ENCODE results near the gene SMAD3.
A peak's percentile ranks its signal among the peaks of the same experiment; 100 is the strongest.

SMAD3 gene

DNA sequence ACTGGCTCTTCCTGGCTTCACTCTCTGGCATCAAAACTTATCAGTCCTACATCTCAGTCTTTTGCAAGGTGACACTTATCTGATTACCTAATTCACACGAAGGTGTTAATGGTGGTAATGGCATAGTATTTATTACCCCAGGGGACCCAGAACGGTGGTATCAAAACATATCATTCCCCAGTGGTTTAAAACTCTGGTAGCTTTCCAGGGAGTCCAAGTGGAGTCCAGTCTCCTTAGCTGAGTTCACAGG is 41.3 kb downstream of the SMAD3 start:
- Histone ChIP-seq H3K27ac (replicated peaks) (no peak overlapping the region), H3K4me3 (replicated peaks; ENCODE audit: insufficient read depth, low read length) (no peak overlapping the region), H3K27me3 (ENCODE audit: insufficient read depth, poor library complexity, severe bottlenecking) (no peaks in the 10 kb centered on the region)
- TF ChIP-seq, protein P1, sequence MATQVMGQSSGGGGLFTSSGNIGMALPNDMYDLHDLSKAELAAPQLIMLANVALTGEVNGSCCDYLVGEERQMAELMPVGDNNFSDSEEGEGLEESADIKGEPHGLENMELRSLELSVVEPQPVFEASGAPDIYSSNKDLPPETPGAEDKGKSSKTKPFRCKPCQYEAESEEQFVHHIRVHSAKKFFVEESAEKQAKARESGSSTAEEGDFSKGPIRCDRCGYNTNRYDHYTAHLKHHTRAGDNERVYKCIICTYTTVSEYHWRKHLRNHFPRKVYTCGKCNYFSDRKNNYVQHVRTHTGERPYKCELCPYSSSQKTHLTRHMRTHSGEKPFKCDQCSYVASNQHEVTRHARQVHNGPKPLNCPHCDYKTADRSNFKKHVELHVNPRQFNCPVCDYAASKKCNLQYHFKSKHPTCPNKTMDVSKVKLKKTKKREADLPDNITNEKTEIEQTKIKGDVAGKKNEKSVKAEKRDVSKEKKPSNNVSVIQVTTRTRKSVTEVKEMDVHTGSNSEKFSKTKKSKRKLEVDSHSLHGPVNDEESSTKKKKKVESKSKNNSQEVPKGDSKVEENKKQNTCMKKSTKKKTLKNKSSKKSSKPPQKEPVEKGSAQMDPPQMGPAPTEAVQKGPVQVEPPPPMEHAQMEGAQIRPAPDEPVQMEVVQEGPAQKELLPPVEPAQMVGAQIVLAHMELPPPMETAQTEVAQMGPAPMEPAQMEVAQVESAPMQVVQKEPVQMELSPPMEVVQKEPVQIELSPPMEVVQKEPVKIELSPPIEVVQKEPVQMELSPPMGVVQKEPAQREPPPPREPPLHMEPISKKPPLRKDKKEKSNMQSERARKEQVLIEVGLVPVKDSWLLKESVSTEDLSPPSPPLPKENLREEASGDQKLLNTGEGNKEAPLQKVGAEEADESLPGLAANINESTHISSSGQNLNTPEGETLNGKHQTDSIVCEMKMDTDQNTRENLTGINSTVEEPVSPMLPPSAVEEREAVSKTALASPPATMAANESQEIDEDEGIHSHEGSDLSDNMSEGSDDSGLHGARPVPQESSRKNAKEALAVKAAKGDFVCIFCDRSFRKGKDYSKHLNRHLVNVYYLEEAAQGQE (IDR thresholded peaks at IDR 0.05; ENCODE audit: insufficient replicate concordance, low read depth), result no peak
- no peak for TF ChIP-seq POLR2AphosphoS5 (IDR thresholded peaks at IDR 0.05; ENCODE audit: low read depth)
- no peak for TF ChIP-seq SPI1 (IDR thresholded peaks at IDR 0.05; ENCODE audit: borderline replicate concordance, low read depth)
- TF ChIP-seq GABPA (IDR thresholded peaks at IDR 0.05; ENCODE audit: low read depth), result no peak
- TF ChIP-seq, protein P2, sequence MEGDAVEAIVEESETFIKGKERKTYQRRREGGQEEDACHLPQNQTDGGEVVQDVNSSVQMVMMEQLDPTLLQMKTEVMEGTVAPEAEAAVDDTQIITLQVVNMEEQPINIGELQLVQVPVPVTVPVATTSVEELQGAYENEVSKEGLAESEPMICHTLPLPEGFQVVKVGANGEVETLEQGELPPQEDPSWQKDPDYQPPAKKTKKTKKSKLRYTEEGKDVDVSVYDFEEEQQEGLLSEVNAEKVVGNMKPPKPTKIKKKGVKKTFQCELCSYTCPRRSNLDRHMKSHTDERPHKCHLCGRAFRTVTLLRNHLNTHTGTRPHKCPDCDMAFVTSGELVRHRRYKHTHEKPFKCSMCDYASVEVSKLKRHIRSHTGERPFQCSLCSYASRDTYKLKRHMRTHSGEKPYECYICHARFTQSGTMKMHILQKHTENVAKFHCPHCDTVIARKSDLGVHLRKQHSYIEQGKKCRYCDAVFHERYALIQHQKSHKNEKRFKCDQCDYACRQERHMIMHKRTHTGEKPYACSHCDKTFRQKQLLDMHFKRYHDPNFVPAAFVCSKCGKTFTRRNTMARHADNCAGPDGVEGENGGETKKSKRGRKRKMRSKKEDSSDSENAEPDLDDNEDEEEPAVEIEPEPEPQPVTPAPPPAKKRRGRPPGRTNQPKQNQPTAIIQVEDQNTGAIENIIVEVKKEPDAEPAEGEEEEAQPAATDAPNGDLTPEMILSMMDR (IDR thresholded peaks at IDR 0.05; ENCODE audit: insufficient read depth, low read length), result no peak
- DNase-seq (ENCODE audit: low read depth in 1 of 2, low spot score in 1 of 2), result no peak

DNA sequence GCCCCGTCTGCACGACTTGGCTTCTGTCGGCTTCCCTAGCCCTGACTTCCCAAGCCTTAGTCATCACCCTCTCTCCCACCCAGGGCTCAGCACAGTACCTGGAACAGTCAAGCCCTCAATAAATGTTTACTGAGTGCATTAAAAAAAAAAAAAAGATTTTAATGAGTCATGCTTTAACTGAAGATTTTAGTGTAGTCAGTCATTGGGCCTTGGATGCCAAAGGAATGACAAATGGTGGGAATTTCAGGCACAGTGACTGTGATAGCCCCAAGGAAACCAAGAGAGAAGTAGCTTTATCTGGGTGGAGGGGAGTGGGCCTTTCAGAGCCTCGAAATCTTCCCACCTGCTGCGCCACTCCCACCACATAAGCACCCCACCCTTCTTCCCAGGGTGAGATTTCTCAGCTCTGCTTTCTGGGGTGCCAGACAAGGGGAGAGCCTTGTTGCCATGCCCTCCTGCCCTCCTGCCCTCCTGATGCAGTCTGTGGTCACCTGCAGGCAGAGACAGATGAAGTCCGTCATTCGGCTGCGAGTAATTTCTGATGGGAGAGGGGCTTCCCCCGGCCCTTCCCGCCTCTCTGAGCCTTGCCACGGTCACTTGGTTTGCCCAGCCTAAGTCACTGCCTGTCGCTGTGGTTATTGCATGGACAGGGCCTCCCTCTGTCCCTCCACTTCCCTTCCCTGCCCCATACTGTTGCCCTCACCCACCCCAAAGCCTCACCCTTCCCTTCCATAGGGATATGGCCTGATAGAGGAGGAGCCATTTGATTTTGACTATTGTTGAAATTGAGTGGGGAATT is 41.8 kb downstream of the SMAD3 start:
- Histone ChIP-seq H3K27me3 (ENCODE audit: insufficient read depth, poor library complexity, severe bottlenecking) (no peaks in the 10 kb centered on the region), H3K27ac (replicated peaks) (no peak overlapping the region), H3K4me3 (replicated peaks; ENCODE audit: insufficient read depth, low read length) (no peak overlapping the region)
- no peak for DNase-seq (ENCODE audit: low read depth in 1 of 2, low spot score in 1 of 2)
- no peak for TF ChIP-seq SPI1 (IDR thresholded peaks at IDR 0.05; ENCODE audit: borderline replicate concordance, low read depth)
- TF ChIP-seq, protein P2 (IDR thresholded peaks at IDR 0.05; ENCODE audit: insufficient read depth, low read length), result no peak
- no peak for TF ChIP-seq POLR2AphosphoS5 (IDR thresholded peaks at IDR 0.05; ENCODE audit: low read depth)
- TF ChIP-seq, protein P1 (IDR thresholded peaks at IDR 0.05; ENCODE audit: insufficient replicate concordance, low read depth), result no peak
- no peak for TF ChIP-seq GABPA (IDR thresholded peaks at IDR 0.05; ENCODE audit: low read depth)

- Histone ChIP-seq H3K27me3 (ENCODE audit: insufficient read depth, poor library complexity, severe bottlenecking) (no peaks in the 10 kb centered on the region), H3K4me3 (replicated peaks; ENCODE audit: insufficient read depth, low read length) (no peak overlapping the region)
Measured at GRCh38 chr15:67108122-67108961, 42.9 kb downstream of the SMAD3 start.

More at GRCh38 chr15:67108122-67108961, 42.9 kb downstream of the SMAD3 start:
- DNase-seq (ENCODE audit: low read depth in 1 of 2, low spot score in 1 of 2), result peak in 1 of 2 experiments; percentile 53
- TF ChIP-seq, protein P2 (IDR thresholded peaks at IDR 0.05; ENCODE audit: insufficient read depth, low read length), result no peak
- TF ChIP-seq, protein P1 (IDR thresholded peaks at IDR 0.05; ENCODE audit: insufficient replicate concordance, low read depth), result no peak
- TF ChIP-seq POLR2AphosphoS5 (IDR thresholded peaks at IDR 0.05; ENCODE audit: low read depth) (no peak), GABPA (IDR thresholded peaks at IDR 0.05; ENCODE audit: low read depth) (no peak), SPI1 (IDR thresholded peaks at IDR 0.05; ENCODE audit: borderline replicate concordance, low read depth) (no peak)
- H3K27ac ChIP-seq (replicated peaks), result peak overlapping the region; percentile 35; the same call in 1 of the 2 replicates
